Measurements from ENCODE around the gene ATP2B3. TPM values are rescaled to one million over a fixed set of nuclear protein-coding genes. Genes with fewer than 3 reads are reported as not detected.

ATP2B3 gene
- total and polyA plus RNA-seq, 9 of the 15 experiments (the other 6 are each of a cell fraction or from before 2014, with no cell fraction given) = 0.04 TPM; not detected in 8

DNA sequence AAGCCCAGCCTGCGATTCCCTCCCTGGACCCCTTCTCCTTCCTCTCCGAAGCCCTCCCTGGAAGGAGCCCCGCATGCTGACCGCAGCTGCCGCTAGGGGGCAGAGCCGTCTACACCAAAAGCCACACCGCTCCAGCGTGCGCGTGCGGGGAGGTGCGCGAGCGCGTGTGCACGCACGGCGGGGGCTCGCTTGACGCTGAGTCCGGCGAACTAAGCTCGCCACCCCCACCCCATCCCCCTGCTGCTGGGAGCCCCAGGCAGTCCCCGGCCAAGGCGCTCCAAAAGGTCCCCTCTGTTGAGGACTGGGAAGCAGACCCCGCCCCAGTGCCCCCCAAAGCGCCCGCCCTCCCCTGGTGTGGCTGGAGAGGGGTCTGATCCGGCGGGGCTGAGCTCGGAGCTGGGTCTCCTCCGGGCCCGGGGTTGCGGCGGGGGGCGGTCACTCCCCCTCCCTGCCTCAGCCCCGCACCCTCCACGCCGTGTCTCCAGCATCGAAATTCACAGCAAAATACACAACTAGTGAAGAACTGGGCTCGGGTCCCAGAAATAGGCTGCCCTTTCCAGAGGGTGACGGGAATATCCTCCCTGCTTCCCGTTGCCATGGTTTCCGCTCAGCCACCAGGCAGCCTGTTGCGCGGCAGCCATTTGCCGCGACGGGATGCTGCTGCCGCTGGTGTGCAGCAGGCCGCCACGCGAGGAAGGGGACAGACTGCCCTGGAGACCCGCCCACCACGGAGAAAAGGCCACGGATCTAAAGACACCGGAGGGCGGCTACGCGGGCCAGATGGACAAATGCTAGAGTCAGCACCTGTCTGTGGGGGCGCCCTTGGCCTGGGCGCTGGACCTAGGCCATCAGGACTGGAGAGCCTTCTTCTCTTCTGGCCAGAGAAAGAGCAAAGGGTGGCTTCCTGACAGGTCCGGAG is 92.7 kb downstream of the ATP2B3 start (continued):
- TF ChIP-seq, protein P1, sequence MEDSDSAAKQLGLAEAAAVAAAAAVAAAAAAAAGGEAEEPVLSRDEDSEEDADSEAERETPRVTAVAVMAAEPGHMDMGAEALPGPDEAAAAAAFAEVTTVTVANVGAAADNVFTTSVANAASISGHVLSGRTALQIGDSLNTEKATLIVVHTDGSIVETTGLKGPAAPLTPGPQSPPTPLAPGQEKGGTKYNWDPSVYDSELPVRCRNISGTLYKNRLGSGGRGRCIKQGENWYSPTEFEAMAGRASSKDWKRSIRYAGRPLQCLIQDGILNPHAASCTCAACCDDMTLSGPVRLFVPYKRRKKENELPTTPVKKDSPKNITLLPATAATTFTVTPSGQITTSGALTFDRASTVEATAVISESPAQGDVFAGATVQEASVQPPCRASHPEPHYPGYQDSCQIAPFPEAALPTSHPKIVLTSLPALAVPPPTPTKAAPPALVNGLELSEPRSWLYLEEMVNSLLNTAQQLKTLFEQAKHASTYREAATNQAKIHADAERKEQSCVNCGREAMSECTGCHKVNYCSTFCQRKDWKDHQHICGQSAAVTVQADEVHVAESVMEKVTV (CRISPR knock-in tag; IDR thresholded peaks at IDR 0.05) = peak; percentile 32; the same call in 1 of the 2 replicates
- TF ChIP-seq, protein P2, sequence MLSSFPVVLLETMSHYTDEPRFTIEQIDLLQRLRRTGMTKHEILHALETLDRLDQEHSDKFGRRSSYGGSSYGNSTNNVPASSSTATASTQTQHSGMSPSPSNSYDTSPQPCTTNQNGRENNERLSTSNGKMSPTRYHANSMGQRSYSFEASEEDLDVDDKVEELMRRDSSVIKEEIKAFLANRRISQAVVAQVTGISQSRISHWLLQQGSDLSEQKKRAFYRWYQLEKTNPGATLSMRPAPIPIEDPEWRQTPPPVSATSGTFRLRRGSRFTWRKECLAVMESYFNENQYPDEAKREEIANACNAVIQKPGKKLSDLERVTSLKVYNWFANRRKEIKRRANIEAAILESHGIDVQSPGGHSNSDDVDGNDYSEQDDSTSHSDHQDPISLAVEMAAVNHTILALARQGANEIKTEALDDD (IDR thresholded peaks at IDR 0.05) = no peak
- TF ChIP-seq L3MBTL2 (IDR thresholded peaks at IDR 0.05) (peak; percentile 86), MIER1 (IDR thresholded peaks at IDR 0.05; ENCODE audit: low read depth) (no peak), BMI1 (IDR thresholded peaks at IDR 0.05; ENCODE audit: low read length) (no peak), ZNF668 (CRISPR knock-in tag; IDR thresholded peaks at IDR 0.05) (no peak), ZNF583 (CRISPR knock-in tag; IDR thresholded peaks at IDR 0.05) (no peak), KAT2B (IDR thresholded peaks at IDR 0.05; ENCODE audit: low read depth, low read length) (no peak), ZNF146 (CRISPR knock-in tag; IDR thresholded peaks at IDR 0.05; ENCODE audit: unreplicated experiment) (no peak)
- TF ChIP-seq, protein P3, sequence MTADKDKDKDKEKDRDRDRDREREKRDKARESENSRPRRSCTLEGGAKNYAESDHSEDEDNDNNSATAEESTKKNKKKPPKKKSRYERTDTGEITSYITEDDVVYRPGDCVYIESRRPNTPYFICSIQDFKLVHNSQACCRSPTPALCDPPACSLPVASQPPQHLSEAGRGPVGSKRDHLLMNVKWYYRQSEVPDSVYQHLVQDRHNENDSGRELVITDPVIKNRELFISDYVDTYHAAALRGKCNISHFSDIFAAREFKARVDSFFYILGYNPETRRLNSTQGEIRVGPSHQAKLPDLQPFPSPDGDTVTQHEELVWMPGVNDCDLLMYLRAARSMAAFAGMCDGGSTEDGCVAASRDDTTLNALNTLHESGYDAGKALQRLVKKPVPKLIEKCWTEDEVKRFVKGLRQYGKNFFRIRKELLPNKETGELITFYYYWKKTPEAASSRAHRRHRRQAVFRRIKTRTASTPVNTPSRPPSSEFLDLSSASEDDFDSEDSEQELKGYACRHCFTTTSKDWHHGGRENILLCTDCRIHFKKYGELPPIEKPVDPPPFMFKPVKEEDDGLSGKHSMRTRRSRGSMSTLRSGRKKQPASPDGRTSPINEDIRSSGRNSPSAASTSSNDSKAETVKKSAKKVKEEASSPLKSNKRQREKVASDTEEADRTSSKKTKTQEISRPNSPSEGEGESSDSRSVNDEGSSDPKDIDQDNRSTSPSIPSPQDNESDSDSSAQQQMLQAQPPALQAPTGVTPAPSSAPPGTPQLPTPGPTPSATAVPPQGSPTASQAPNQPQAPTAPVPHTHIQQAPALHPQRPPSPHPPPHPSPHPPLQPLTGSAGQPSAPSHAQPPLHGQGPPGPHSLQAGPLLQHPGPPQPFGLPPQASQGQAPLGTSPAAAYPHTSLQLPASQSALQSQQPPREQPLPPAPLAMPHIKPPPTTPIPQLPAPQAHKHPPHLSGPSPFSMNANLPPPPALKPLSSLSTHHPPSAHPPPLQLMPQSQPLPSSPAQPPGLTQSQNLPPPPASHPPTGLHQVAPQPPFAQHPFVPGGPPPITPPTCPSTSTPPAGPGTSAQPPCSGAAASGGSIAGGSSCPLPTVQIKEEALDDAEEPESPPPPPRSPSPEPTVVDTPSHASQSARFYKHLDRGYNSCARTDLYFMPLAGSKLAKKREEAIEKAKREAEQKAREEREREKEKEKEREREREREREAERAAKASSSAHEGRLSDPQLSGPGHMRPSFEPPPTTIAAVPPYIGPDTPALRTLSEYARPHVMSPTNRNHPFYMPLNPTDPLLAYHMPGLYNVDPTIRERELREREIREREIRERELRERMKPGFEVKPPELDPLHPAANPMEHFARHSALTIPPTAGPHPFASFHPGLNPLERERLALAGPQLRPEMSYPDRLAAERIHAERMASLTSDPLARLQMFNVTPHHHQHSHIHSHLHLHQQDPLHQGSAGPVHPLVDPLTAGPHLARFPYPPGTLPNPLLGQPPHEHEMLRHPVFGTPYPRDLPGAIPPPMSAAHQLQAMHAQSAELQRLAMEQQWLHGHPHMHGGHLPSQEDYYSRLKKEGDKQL (CRISPR knock-in tag; IDR thresholded peaks at IDR 0.05; ENCODE audit: borderline replicate concordance) = no peak
- TF ChIP-seq, protein P4, sequence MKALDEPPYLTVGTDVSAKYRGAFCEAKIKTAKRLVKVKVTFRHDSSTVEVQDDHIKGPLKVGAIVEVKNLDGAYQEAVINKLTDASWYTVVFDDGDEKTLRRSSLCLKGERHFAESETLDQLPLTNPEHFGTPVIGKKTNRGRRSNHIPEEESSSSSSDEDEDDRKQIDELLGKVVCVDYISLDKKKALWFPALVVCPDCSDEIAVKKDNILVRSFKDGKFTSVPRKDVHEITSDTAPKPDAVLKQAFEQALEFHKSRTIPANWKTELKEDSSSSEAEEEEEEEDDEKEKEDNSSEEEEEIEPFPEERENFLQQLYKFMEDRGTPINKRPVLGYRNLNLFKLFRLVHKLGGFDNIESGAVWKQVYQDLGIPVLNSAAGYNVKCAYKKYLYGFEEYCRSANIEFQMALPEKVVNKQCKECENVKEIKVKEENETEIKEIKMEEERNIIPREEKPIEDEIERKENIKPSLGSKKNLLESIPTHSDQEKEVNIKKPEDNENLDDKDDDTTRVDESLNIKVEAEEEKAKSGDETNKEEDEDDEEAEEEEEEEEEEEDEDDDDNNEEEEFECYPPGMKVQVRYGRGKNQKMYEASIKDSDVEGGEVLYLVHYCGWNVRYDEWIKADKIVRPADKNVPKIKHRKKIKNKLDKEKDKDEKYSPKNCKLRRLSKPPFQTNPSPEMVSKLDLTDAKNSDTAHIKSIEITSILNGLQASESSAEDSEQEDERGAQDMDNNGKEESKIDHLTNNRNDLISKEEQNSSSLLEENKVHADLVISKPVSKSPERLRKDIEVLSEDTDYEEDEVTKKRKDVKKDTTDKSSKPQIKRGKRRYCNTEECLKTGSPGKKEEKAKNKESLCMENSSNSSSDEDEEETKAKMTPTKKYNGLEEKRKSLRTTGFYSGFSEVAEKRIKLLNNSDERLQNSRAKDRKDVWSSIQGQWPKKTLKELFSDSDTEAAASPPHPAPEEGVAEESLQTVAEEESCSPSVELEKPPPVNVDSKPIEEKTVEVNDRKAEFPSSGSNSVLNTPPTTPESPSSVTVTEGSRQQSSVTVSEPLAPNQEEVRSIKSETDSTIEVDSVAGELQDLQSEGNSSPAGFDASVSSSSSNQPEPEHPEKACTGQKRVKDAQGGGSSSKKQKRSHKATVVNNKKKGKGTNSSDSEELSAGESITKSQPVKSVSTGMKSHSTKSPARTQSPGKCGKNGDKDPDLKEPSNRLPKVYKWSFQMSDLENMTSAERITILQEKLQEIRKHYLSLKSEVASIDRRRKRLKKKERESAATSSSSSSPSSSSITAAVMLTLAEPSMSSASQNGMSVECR (CRISPR knock-in tag; IDR thresholded peaks at IDR 0.05) = peak; percentile 41; the same call in 1 of the 2 replicates
- TF ChIP-seq, protein P5, sequence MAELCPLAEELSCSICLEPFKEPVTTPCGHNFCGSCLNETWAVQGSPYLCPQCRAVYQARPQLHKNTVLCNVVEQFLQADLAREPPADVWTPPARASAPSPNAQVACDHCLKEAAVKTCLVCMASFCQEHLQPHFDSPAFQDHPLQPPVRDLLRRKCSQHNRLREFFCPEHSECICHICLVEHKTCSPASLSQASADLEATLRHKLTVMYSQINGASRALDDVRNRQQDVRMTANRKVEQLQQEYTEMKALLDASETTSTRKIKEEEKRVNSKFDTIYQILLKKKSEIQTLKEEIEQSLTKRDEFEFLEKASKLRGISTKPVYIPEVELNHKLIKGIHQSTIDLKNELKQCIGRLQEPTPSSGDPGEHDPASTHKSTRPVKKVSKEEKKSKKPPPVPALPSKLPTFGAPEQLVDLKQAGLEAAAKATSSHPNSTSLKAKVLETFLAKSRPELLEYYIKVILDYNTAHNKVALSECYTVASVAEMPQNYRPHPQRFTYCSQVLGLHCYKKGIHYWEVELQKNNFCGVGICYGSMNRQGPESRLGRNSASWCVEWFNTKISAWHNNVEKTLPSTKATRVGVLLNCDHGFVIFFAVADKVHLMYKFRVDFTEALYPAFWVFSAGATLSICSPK (IDR thresholded peaks at IDR 0.05; ENCODE audit: borderline replicate concordance) = no peak

Data from K562 (cell line).